ENCODE measurements around the gene YWHAQ.
"Not testable (repeated sequence)": the region's sequence is repeated elsewhere in the genome, so short reads cannot be mapped to it uniquely, and the experiment has no call there.

The YWHAQ gene

GRCh38 chr2:9630117-9630735 is 571 bp downstream of the YWHAQ start:
- peak; percentile 82 for DNase-seq

DNA sequence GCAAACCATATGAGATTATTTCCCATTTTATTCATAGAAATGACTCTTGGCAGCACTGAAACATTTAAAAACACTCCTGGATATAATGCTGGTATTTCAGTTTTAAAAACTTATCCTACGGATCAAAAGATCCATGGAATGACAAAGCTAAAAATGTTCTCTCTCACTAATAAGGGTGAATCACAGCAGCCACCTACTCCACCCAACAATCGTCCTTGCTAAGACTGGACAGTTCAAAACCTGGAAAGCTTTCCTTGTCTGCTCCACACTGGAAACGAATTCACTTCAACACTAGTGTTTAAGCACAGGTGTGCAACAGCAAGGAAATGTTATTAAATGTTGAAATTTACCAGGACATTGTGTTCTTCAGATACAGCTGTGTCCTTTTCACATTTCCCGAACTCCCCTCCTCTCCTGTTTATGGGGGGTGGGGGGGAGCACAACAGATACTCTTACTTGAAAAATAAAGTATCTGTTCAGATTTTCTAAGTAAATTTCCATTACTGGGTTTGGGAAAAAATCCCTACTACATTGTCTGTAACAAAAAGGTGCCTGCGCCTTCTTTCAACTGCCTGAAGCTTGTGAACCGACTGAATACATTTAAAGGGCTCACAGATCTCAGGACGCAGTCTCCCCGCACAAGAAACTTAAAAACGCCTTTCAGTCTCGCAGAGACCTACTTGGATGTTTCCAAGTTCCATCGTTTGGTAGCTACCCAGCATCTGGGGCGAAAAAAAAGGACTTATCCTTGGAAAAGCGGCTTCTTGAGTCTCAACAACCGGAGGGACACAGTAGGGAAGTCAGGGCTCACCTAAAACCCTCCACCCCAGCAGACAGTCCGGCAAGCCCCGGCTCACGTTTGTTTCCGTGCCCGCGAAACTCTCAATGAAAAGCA is 1.3 kb downstream of the YWHAQ start:
- peak; percentile 59 for DNase-seq

DNA sequence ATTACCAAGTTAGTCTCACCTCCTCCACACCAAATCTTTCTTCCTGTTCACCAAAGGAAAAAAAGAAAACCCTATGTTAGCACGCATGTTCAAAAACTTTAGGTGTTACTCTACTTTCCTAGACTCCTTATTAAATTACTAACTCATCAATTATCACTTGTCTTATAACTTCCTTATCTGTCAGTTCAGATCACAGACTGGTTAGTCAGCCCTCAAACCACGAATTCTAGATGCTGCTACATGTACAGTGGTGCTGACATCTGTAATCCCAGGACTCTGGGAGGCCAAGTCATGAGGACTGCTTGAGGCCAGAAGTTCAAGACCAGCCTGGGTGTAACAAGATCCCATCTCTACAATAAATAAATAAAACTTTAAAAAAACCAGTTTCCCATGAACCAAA is 3.5 kb downstream of the YWHAQ start:
- peak; percentile 33 for DNase-seq

DNA sequence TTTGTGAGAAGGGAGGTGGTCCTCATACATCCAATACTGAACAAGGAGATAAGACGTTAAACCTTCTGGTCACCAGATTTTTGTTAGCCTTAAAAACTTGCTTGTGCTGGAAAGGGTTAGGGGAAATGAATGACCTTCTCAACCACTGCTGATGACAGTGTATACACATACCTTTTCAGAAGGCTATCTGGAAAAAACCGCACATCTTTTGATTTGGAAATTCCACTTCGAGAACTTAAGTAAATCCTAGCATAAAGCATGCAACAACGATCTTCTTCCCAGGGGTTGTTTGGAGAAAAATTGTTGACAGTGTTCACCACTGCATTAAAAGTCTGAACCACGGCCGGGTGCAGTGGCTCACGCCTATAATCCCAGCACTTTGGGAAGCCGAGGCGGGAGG is 7.6 kb downstream of the YWHAQ start:
- DNase-seq = no peak

DNA sequence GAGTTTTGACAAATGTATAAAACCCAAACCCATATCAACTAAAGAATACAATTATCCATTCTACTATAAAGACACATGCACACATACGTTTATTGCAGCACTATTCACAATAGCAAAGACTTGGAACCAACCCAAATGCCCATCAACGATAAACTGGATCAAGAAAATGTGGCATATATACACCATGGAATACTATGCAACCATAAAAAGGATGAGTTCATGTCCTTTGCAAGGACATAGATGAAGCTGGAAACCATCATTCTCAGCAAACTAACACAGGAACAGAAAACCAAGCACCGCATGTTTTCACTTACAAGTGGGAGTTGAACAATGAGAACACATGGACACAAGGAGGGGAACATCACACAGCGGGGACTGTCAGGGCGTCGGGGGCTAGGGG is 9.1 kb downstream of the YWHAQ start:
- DNase-seq = not testable (repeated sequence)

DNA sequence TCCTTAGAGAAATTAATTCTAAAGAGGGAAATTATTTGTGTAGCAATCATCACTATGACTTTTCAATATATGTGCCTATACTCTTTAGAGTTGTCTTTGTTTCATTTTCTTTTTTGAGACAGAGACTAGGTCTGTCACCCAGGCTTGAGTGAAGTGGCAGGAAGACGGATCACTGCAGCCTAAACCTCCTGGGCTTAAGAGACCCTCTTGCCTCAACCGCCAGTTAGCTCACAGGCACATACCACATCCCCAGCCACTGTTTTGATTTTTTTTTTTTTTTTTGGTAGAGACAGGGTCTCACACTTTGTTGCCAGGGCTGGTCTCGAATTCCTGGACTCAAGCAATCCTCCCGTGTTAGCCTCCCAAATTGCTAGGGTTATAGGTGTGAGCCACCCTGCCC is 12.4 kb downstream of the YWHAQ start:
- no peak for DNase-seq

GRCh38 chr2:9617749-9618148 is 13.0 kb downstream of the YWHAQ start:
- no peak for DNase-seq

DNA sequence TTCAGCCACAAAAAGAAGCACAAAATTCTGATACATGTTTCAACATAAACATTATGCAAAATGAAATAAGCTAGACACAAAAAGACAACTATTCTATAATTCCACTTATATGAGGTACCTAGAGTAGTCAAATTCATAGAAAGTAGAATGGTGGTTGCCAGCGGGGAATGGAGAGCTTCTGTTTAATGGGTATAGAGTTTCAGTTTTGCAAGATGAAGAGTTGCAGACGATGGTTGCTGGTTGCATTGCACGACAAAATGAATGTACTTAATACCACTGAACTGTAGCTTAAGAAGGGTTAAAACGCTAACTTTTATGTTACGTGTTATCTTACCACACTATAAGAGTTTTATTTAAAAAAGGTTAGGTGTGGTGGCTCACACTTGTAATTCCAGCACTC is 13.5 kb downstream of the YWHAQ start:
- no peak for DNase-seq

DNA sequence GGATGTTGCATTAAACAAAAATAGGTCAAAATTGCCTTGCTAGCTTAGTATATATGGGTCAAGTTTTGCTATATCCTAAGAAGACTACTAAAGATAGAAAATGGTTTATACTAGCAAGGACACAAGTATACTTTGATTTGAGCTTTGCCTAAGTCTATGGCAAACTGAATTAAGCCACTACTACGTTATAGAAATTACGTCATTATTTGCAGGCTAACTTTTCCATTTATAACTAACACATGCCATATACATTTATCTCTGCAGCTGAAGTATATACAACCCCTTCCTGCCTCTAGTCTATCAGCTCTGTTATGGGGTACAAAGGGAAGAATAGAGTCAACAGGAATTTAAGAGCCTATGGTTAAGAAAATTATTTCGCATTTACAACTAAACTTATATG is 16.2 kb downstream of the YWHAQ start:
- DNase-seq = no peak

DNA sequence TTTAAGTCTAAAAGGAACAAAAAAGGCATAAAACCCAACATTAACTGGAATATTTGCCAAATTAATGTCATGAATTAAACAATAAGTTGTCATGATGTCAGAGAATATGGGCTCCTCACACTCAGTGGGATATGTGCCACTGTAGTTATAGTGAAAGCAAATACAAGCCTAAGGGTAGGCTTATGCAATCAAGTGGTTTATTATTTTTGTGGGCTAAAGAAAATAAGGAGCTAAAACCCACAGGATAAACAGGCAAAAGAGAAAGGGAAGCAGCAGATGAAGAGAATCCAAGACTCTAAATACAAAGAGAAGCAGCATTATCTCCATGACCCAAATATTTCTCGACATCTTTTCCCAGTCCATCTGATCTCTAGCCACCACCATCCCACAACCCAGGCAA is 17.5 kb downstream of the YWHAQ start:
- peak; percentile 29 for DNase-seq

DNA sequence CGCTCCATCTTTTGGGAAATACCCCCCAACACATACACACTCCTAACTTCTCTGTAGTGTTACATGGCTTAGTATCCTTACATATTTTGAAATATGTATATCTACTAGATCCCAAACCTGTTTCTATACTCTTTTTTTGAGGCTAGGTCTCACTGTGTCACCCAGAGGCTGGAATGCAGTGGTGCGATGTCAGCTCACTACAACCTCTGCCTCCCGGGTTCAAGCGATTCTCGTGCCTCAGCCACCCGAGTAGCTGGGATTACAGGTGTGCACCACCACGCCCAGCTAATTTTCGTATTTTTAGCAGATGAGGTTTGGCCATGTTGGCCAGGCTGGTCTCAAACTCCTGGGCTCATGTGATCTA is 19.3 kb downstream of the YWHAQ start:
- not testable (repeated sequence) for DNase-seq

DNA sequence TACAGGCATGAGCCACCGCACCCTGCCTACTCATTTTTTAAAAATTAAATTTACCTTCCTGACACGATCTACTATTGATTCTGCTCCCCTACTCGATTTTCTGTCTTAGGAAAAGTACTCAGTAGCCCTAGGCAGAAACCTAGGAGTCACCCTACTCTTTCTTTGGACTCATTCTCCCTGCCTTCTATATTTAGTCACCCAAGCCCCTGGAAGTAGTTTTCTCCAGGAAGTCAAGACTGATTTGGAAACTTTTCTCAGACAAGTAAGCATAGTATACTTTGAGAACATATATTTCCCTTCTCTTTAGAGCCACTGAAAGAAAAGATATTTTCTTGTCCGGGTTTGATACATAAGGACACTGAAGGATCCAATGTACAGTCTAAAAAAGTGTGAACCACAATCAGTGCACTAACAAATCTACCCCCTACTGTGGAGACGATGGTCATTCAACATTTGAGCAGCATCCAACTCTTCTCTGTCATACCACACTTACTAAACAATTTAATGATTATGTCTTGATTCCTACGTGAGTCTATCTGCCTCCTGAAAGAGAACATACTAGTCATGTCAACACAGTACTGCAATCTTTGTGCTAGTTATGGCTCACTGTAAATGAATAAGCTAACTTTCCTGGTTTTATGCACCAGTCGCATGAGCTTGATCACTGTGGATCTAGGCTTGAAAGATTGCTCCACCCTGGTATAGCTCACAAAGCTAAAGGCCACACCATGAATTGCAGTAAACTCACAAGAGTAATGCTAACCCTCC is 19.8 kb downstream of the YWHAQ start:
- DNase-seq = no peak

DNA sequence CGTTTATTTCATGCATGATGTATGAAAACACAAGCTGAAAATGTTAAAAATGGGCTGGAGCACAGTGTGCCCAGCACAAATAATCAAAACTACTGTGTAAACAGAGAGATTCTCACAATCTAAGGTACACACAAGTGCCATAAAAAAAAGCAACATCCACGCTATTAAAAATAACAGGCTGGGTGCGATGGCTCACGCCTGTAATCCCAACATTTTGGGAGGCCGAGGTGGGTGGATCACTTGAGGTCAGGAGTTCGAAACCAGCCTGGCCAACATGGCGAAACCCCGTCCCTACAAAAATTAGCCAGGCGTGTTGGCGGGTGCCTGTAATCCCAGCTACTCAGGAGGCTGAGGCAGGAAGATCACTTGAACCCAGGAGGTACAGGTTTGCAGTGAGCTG is 22.3 kb downstream of the YWHAQ start:
- DNase-seq = not testable (repeated sequence)

DNA sequence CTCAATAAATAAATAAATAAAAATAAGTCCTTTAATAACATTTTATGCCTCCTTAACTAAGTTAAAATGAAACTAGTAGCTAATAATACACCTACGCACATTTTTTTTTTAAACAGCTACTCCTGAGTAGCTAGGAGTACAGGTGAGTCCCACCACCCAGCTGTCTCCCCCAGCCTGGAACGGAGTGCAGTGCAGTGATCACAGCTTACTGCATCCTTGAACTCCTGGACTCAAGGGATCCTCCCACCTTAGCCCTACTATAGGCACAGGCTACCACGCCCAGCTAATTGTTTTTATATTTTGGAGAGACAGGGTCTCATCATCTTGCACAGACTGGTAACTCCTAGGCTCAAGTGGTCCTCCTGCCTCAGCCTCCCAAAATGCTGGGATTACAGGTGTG is 28.4 kb downstream of the YWHAQ start:
- no peak for DNase-seq

DNA sequence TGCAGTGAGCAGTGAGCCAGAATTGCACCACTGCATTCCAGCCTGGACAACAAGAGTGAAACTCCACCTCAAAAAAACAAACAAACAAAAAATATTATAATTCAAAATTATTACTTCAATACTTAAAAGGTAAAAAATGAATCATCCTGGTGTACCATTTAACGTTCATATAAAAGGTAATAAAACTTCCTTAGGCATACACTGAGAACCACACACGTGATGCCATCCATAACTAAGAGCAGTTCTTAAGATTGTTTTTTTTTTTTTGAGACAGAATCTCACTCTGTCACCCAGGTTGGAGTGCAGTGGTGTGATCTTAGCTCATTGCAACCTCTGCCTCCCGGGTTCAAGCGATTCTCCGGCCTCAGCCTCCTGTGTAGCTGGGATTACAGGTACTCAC is 29.4 kb downstream of the YWHAQ start:
- no peak for DNase-seq

DNA sequence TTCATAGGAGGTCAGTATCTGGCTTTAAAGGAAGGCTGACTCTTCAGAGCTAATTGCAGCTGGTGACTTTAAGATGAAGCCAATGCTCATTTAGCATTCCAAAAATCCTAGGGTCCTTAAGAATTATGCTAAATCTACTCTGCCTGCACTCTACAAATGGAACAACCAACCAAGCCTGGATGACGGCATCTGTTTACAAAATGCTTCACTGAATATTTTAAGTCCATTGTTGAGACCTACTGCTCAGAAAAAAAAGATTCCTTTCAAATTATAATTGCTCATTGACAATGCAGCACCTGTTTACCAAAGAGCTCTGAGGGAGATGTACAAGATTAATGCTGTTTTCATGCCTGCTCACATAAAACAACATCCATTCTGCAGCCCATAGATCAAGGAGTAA is 31.4 kb downstream of the YWHAQ start:
- DNase-seq = no peak

DNA sequence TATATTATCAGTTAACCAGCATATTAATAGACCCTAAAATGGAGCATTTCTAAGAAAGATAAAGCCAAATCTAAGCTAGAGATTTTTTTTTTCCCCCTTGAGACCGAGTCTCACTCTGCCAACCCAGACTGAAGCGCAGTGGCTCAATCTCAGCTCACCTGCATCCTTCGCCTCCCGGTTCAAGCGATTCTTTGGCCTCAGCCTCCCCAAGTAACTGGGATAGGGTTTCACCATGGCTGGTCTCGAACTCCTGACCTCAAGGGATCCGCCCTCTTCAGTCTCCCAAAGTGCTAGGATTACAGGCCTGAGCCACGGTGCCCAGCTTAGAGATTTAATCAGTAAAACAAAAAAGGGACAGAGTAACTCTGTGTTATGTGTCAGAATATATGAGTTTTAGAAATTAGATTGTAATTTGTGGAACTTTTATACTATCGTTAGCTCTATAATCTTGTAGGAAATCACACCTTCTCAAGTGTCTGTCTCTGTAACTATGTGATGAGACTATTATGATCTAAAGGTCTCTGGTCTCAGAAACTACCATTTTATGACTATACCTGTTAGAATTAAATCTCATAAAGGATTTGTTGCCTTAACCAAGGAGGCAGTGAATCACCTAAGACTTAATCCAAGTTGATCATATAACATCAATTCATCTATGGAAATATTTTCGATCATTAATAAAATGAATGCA is 34.0 kb downstream of the YWHAQ start:
- DNase-seq = no peak

DNA sequence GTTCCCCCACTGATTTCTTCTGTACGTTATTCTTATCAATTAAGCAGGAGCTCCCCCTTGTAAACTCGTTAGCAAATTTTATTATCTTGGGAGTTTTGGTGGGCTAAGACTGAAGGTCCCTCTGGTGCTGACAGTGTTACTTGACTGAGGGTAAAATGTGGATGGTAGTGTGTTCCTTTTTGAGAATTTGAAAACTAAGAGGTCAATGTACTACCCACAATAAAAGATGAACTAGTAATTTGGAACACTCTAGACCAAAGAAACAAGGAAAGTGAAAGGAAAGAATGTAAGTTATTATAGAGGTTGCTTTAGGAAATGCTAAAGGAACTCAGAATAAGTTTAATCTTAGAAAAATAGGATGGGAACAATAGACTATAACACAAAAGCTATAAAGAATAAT is 35.1 kb downstream of the YWHAQ start:
- no peak for DNase-seq

DNA sequence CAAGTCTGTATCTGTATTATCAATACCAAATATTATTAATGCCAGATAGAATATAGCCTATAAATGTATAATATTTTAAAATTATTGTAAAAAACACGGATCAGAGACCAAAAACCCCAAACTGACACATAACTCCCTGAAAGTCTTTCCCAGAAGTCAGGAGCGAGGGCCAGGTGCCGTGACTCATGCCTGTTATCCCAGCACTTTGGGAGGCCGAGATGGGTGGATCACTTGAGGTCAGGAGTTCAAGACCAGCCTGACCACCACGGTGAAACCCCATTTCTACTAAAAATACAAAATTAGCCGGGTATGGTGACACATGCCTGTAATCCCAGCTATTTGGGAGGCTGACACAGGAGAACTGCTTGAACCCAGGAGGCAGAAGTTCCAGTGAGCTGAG is 35.5 kb downstream of the YWHAQ start:
- not testable (repeated sequence) for DNase-seq

- DNase-seq = no peak
Observed at GRCh38 chr2:9594366-9595054, 36.3 kb downstream of the YWHAQ start.

- no peak for DNase-seq
Observed at GRCh38 chr2:9593925-9594324, 36.9 kb downstream of the YWHAQ start.

GRCh38 chr2:9592699-9593098 is 38.1 kb downstream of the YWHAQ start:
- no peak for DNase-seq

GRCh38 chr2:9590641-9591040 is 40.2 kb downstream of the YWHAQ start:
- DNase-seq = no peak

Data from OCI-M1 (cell line).